Breast epithelium (tissue), 3 donors: ENCODE measurements around the gene PFKFB2.

ENCODE experiments used
- POLR2AphosphoS5 ChIP-seq, 3 donors: sonication (generic); formaldehyde crosslinking; IDR thresholded peaks; one replicate each; pipeline ENCODE4 v1.6.1; 2017; ENCODE audit warnings: antibody characterized with exemption in 3 of 3
- TF ChIP-seq, protein P1 (sequence below), 3 donors: fragments of 450-650 bp; IDR thresholded peaks; one replicate each; pipeline ENCODE4 v1.5.1; 2016 to 2017; ENCODE audit warnings: antibody characterized with exemption in 3 of 3, mild to moderate bottlenecking in 3 of 3, moderate library complexity in 3 of 3

DNA sequence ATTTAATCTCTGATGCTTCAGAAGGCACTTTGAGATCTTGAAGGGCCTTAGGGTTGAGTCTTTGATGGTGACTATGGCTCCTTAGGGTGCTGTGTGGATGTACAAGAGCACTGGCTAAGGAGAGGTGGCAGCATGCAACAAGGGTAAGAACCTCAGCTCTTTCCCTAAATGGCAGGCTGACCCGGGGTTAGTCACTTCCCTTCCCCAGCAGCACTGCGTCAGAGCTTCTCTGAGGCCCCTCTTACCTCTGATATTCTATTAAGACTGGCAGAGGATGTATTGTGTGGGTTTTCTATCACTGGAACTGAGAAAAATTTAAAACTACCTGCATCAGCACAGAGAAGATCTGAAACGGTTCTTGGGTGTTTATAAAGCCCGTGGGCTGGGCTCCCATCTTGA is 32.4 kb upstream of the PFKFB2 start:
- TF ChIP-seq POLR2AphosphoS5 (IDR thresholded peaks at IDR 0.05) = no peak
- TF ChIP-seq, protein P1, sequence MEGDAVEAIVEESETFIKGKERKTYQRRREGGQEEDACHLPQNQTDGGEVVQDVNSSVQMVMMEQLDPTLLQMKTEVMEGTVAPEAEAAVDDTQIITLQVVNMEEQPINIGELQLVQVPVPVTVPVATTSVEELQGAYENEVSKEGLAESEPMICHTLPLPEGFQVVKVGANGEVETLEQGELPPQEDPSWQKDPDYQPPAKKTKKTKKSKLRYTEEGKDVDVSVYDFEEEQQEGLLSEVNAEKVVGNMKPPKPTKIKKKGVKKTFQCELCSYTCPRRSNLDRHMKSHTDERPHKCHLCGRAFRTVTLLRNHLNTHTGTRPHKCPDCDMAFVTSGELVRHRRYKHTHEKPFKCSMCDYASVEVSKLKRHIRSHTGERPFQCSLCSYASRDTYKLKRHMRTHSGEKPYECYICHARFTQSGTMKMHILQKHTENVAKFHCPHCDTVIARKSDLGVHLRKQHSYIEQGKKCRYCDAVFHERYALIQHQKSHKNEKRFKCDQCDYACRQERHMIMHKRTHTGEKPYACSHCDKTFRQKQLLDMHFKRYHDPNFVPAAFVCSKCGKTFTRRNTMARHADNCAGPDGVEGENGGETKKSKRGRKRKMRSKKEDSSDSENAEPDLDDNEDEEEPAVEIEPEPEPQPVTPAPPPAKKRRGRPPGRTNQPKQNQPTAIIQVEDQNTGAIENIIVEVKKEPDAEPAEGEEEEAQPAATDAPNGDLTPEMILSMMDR (IDR thresholded peaks at IDR 0.05) = no peak
